ENCODE results near the gene PCBP3.

Gene PCBP3

DNA sequence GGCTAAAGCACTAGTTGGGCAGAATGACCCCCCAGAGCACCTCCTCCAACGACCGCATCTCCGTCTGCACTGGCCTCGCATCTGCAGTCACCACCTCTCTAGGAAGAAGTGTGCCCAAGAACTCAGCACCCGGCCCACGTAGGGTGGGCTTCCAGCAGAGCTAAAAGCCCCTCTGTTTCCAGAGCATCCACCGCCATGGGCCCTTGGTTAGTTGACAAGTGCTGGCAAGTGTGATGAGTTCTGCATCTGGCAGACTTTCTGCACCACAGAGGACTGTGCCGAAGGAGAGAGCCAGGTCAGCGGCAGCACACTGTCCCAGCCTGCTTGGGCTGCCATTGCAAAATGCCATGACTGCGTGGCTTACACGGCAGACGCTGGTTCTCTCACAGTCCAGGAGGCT, 261.7 kb downstream of the PCBP3 start:
- no peak for TF ChIP-seq SUZ12 (IDR thresholded peaks at IDR 0.05; ENCODE audit: extremely low read depth, insufficient read depth, insufficient read length)
- no peak for TF ChIP-seq YY1 (IDR thresholded peaks at IDR 0.05; ENCODE audit: insufficient read depth, insufficient read length)
- no peak for TF ChIP-seq ZNF274 (IDR thresholded peaks at IDR 0.05; ENCODE audit: low read depth, low read length)
- Histone ChIP-seq H3K9ac (ENCODE audit: insufficient read length, low read depth) (no peak overlapping the region), H3K27me3 (ENCODE audit: insufficient read depth, insufficient read length) (no peaks in the 10 kb centered on the region), H3K4me1 (ENCODE audit: insufficient read depth, insufficient read length) (peaks cover 7% of the 10 kb centered on the region), H3K4me3 (ENCODE audit: insufficient read length, low read depth) (no peak overlapping the region), H3K36me3 (ENCODE audit: insufficient read depth, insufficient read length, low read length) (no peaks in the 10 kb centered on the region), H3K9me3 (ENCODE audit: insufficient read depth, low read length) (no peaks in the 10 kb centered on the region)
- no peak for DNase-seq (ENCODE audit: low read depth, low spot score)

GRCh38 chr21:45906196-45906805, 262.8 kb downstream of the PCBP3 start:
- Histone ChIP-seq H3K4me1 (ENCODE audit: insufficient read depth, insufficient read length) (peaks cover 3% of the 10 kb centered on the region), H3K9ac (ENCODE audit: insufficient read length, low read depth) (no peak overlapping the region), H3K27me3 (ENCODE audit: insufficient read depth, insufficient read length) (no peaks in the 10 kb centered on the region), H3K9me3 (ENCODE audit: insufficient read depth, low read length) (no peaks in the 10 kb centered on the region), H3K36me3 (ENCODE audit: insufficient read depth, insufficient read length, low read length) (no peaks in the 10 kb centered on the region), H3K4me3 (ENCODE audit: insufficient read length, low read depth) (no peak overlapping the region)
- TF ChIP-seq YY1 (IDR thresholded peaks at IDR 0.05; ENCODE audit: insufficient read depth, insufficient read length) (no peak), ZNF274 (IDR thresholded peaks at IDR 0.05; ENCODE audit: low read depth, low read length) (no peak), SUZ12 (IDR thresholded peaks at IDR 0.05; ENCODE audit: extremely low read depth, insufficient read depth, insufficient read length) (no peak)
- no peak for DNase-seq (ENCODE audit: low read depth, low spot score)

DNA sequence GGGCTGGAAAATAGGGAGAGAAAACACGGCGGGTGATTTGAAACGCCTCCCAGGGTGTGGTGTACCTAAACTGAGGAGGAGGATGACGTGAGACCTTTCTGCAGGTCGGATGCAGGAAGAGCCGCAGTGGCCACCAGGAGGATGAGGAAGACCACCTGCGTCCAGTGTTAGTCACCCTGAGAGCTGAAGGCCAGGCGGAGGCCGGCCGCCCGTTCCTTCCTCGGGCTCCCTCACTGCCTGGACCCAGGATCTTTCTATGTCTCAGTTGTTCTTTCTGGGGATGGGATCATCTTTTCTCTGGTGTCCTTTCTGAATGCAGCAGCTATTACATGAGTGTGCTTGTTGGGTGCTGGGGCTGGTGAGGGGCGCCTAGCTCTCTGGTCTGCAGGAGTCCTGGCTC, 263.3 kb downstream of the PCBP3 start:
- Histone ChIP-seq H3K4me3 (ENCODE audit: insufficient read length, low read depth) (no peak overlapping the region), H3K9ac (ENCODE audit: insufficient read length, low read depth) (no peak overlapping the region), H3K27me3 (ENCODE audit: insufficient read depth, insufficient read length) (no peaks in the 10 kb centered on the region), H3K36me3 (ENCODE audit: insufficient read depth, insufficient read length, low read length) (no peaks in the 10 kb centered on the region), H3K9me3 (ENCODE audit: insufficient read depth, low read length) (no peaks in the 10 kb centered on the region), H3K4me1 (ENCODE audit: insufficient read depth, insufficient read length) (peaks cover 3% of the 10 kb centered on the region)
- TF ChIP-seq ZNF274 (IDR thresholded peaks at IDR 0.05; ENCODE audit: low read depth, low read length): no peak
- no peak for TF ChIP-seq YY1 (IDR thresholded peaks at IDR 0.05; ENCODE audit: insufficient read depth, insufficient read length)
- TF ChIP-seq SUZ12 (IDR thresholded peaks at IDR 0.05; ENCODE audit: extremely low read depth, insufficient read depth, insufficient read length): no peak
- no peak for DNase-seq (ENCODE audit: low read depth, low spot score)

GRCh38 chr21:45908536-45909237, 265.2 kb downstream of the PCBP3 start:
- H3K9me3 ChIP-seq (ENCODE audit: insufficient read depth, low read length): no peaks in the 10 kb centered on the region
- H3K4me1 ChIP-seq (ENCODE audit: insufficient read depth, insufficient read length): peaks cover 9% of the 10 kb centered on the region
- H3K27me3 ChIP-seq (ENCODE audit: insufficient read depth, insufficient read length): no peaks in the 10 kb centered on the region
- no peak for DNase-seq (ENCODE audit: low read depth, low spot score)
- no peak overlapping the region for H3K4me3 ChIP-seq (ENCODE audit: insufficient read length, low read depth)
- no peaks in the 10 kb centered on the region for H3K36me3 ChIP-seq (ENCODE audit: insufficient read depth, insufficient read length, low read length)
- H3K9ac ChIP-seq (ENCODE audit: insufficient read length, low read depth): no peak overlapping the region
- no peak for TF ChIP-seq YY1 (IDR thresholded peaks at IDR 0.05; ENCODE audit: insufficient read depth, insufficient read length)
- no peak for TF ChIP-seq SUZ12 (IDR thresholded peaks at IDR 0.05; ENCODE audit: extremely low read depth, insufficient read depth, insufficient read length)
- no peak for TF ChIP-seq ZNF274 (IDR thresholded peaks at IDR 0.05; ENCODE audit: low read depth, low read length)

GRCh38 chr21:45909238-45909988, 265.9 kb downstream of the PCBP3 start:
- no peaks in the 10 kb centered on the region for H3K36me3 ChIP-seq (ENCODE audit: insufficient read depth, insufficient read length, low read length)
- no peaks in the 10 kb centered on the region for H3K27me3 ChIP-seq (ENCODE audit: insufficient read depth, insufficient read length)
- H3K9ac ChIP-seq (ENCODE audit: insufficient read length, low read depth): no peak overlapping the region
- DNase-seq (ENCODE audit: low read depth, low spot score): no peak
- no peaks in the 10 kb centered on the region for H3K9me3 ChIP-seq (ENCODE audit: insufficient read depth, low read length)
- H3K4me3 ChIP-seq (ENCODE audit: insufficient read length, low read depth): no peak overlapping the region
- peaks cover 9% of the 10 kb centered on the region for H3K4me1 ChIP-seq (ENCODE audit: insufficient read depth, insufficient read length)
- TF ChIP-seq ZNF274 (IDR thresholded peaks at IDR 0.05; ENCODE audit: low read depth, low read length) (no peak), YY1 (IDR thresholded peaks at IDR 0.05; ENCODE audit: insufficient read depth, insufficient read length) (no peak), SUZ12 (IDR thresholded peaks at IDR 0.05; ENCODE audit: extremely low read depth, insufficient read depth, insufficient read length) (no peak)

DNA sequence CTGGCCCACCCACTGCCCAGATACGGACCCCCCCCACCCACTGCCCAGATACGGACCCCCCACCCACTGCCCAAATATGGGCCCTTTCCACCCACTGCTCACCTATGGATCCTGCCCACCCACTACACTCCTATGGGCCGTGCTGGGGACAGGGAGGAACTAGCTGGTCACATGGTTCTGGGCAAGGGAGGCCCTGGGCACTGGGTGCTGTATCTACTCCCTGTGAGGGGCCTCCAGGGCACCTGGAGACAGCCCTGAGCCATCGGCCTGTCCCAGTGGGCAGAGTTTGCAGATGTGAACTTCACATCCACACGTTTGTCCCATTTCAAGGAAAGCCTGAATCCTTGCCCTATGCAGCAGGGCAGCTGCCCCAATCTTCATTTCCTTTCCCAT, 266.6 kb downstream of the PCBP3 start:
- H3K27me3 ChIP-seq (ENCODE audit: insufficient read depth, insufficient read length): no peaks in the 10 kb centered on the region
- no peaks in the 10 kb centered on the region for H3K9me3 ChIP-seq (ENCODE audit: insufficient read depth, low read length)
- no peak for DNase-seq (ENCODE audit: low read depth, low spot score)
- no peaks in the 10 kb centered on the region for H3K36me3 ChIP-seq (ENCODE audit: insufficient read depth, insufficient read length, low read length)
- H3K4me3 ChIP-seq (ENCODE audit: insufficient read length, low read depth): no peak overlapping the region
- TF ChIP-seq YY1 (IDR thresholded peaks at IDR 0.05; ENCODE audit: insufficient read depth, insufficient read length): no peak
- no peak for TF ChIP-seq ZNF274 (IDR thresholded peaks at IDR 0.05; ENCODE audit: low read depth, low read length)
- TF ChIP-seq SUZ12 (IDR thresholded peaks at IDR 0.05; ENCODE audit: extremely low read depth, insufficient read depth, insufficient read length): no peak
- peaks cover 9% of the 10 kb centered on the region for H3K4me1 ChIP-seq (ENCODE audit: insufficient read depth, insufficient read length)
- no peak overlapping the region for H3K9ac ChIP-seq (ENCODE audit: insufficient read length, low read depth)
